NCI-H748 (cell line): ENCODE data around the gene NINJ1.
"Not testable (repeated sequence)": the region's sequence is repeated elsewhere in the genome, so short reads cannot be mapped to it uniquely, and the experiment has no call there.

Experiments used
- DNase-seq: peaks from one replicate; lab custom pipeline; 2025; ENCODE audit not compliant: unreplicated experiment; lab: John Stamatoyannopoulos, UW

The NINJ1 gene

DNA sequence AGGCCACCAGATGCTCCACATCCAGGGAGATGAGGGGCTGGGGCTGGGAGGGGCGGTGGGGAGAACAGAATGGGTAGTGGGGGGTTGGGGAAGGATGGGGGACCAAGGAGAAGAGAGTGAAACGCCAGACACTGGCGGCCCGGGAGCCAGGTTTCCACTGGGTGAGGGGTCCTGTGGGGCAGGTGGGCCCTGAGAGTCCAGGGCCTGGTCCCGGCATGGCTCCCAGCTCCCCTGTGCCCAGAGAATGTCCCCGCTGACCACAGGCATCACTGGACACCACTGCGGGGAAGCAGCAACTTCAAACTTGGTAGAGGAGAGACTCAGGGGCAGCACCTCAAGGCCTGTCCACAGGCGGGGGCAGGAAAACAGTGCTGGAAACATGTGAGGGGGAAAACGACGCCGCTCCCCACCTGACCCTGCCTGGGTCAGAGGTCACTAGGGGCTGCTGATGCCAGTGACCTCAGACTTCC, 13.2 kb downstream of the NINJ1 start:
- no peak for DNase-seq

GRCh38 chr9:93119953-93120845, 13.9 kb downstream of the NINJ1 start:
- DNase-seq, result no peak

- DNase-seq, result no peak
Measured at GRCh38 chr9:93119703-93119952, 14.4 kb downstream of the NINJ1 start.

DNA sequence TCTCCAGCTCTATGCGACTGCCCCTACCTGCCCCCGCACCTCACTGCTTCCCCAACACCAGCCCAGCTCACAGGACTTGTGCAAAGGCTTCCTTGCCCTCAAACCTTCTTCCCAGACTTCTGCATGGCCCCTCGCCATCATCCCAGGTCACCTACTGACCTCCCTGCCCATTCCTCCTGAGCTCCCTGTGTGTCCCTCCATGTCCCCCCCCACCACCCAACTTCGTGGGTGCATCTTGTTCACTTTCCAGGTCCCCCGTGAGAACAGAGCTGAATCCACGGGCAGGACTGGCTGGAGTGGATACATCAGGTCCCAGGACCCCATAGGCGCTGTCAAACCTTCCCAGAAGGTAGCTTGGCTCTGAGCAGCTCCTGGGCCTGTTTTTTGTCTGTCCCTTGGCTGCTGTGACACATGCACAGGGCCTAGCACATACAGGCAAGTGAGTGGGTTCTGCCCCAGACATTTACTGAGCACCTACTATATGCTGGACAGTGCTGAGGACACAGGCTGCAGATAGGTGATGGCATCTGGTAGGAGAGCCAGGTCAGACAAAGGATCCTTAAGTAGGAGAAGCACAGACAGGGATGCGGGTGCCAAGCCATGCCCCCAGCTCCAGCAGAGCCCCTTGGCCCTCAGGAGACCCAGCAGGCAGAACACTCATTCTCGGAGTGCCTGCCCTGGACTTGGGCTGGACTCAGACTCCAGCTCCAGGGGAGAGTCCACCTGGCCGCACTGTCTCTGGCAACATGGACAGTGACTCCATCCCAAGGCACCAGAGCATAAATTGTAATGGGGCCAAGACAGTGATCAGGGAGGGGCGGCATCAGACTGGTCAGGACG, 15.0 kb downstream of the NINJ1 start:
- no peak for DNase-seq

GRCh38 chr9:93117924-93118862, 15.9 kb downstream of the NINJ1 start:
- DNase-seq, result no peak

GRCh38 chr9:93117521-93117920, 16.5 kb downstream of the NINJ1 start:
- DNase-seq, result not testable (repeated sequence)

- DNase-seq, result no peak
Measured at GRCh38 chr9:93116072-93116961, 17.7 kb downstream of the NINJ1 start.

- no peak for DNase-seq
Measured at GRCh38 chr9:93115486-93116071, 18.5 kb downstream of the NINJ1 start.

DNA sequence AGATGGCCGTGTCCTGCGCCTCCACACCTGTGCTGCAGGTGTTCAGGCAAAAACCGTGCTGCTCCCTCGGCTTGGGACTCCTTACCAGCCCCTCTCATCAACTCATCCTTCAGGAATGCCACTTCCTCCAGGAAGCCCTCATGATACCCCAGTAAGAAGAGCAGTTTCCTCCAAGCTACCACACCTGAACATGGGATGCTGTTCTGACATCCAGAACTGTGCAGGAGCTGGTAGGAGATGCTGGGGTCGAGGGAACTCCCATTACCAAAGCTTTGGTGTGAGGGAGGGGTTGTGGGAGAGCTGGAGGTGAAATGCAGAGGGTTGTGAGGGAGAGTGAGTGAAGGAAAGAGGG, 19.1 kb downstream of the NINJ1 start:
- no peak for DNase-seq

DNA sequence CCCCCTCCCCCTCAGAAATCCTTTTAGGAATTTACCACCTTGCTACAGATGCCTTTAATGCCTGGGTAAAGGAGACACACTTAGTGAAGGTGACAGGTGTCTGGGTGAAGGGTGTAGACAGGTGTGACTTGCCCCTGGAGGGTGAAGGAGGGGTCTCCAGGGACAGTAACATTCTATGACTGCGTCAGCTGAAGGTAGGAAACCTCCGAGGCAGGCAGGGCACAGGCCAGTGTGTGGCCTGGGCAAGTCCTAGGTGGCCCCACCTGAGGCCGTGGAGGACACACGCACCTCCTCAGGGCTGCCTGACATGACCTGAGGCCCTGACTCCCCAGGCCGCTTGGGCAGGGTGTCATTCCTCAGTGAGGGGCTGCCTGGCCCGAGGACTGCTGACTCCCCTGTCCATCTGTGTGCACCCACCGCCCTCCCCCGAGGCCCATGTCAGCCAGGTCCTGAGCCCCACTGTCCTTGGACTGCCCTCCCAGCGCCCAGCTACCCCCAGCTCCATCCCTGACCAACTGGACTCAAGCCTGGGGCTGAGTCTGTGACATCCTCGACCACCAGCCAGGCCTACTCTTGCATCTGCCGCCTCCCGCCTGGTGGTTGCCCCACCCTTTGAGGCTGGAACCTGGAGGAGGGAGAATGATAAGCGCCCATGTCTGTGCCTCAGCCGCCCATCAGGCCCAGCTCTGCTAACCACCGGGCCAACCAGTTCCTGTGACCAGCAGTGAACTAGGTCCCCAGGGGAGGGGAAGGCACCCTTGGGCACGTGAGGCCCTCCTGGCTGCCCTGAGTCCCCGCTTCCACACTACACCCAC, 19.7 kb downstream of the NINJ1 start:
- no peak for DNase-seq

- no peak for DNase-seq
Measured at GRCh38 chr9:93112864-93113389, 21.1 kb downstream of the NINJ1 start.

DNA sequence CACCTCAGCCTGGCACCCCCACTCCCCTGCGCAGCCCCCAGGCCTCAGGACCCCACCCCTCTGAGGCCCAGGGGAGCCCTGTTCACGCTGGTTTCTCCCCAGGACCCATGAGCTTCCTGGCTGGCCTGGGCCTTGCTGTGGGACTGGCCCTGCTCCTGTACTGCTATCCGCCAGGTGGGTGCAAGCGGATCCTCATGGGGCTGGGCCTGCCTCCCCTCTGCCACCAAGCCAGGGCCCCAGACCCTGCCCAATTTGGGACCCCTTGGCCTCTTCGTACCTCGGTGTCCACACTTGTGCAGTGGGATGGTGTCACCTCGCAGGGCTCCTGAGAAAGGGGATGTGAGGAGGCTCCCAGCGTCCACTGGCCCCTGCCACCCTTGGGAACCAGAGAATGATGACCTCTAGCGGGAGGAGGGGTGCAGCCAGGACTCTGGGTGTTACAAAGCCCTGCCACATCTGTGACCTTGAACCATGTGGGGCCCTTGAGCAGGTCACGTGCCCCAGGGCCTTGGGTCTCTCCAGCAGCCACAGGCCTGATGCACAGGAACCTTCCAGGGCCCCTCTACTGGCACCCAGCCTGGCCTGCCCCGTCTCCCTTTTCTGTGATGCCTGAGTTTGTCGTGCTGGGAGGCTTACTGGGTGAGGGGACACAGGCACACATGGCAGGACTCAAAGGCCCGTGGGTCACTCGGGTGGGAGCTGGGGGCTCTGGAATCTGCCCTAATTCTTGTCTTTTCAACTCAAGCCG, 21.8 kb downstream of the NINJ1 start:
- no peak for DNase-seq

GRCh38 chr9:93111371-93112115, 22.5 kb downstream of the NINJ1 start:
- DNase-seq, result no peak

GRCh38 chr9:93111001-93111370, 23.1 kb downstream of the NINJ1 start:
- DNase-seq, result no peak

DNA sequence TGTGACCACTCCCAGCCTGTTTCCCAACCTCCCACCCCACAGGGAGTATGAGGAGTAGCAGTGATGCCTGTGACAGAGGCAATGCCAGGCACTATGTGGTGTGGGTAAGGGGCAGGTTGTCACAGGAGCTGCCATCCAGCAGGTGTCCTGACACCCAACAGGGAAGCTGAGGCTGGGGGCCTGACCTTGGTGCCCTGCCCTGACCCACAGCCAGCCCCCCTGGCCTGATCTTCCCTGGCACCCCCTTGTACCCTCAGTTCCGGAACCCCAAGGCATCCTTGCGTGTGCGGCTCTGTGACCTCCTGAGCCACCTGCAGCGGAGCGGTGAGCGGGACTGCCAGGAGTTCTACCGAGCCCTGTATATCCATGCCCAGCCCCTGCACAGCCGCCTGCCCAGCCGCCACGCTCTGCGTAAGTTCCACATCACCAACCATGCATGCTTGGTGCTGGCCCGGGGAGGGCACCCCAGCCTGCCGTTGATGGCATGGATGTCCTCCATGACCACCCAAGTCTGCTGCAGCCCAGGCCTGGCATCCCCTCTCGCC, 23.7 kb downstream of the NINJ1 start:
- no peak for DNase-seq

DNA sequence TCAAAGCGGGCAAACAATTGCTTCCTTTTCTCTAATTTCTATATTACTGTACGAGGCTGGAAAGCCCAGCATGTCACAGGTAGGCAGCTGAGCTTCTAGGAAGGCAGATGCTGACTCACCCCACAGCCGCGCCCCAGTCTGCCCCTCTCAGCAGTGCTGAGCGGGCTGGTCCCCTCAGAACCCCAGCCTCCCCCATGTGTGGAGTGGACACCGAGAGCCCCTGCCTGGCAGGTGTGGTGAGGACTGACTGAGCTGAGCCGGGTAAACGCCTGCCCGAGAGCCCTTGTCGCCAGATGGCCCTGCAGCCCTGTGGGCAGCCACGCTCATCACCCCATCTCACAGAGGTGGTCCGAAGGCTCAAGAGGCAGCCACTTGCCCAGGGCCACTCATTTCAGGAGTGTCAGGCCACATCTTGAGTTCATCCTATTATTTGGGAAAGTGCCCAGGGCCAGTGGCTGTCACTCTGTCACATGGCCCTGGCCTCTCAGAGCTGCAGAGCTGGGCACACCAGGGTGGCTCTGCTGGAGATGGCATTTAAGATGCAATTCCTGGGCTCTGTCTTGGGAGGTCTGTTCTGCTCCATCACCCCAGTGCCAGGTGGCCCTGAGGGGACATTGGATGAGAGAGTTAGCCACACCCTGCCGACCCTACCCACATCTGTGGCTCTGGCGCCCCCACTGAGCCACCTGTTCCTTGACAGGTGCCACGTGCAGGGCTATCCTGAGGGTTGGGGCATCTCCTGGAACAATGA, 25.6 kb downstream of the NINJ1 start:
- DNase-seq, result no peak

DNA sequence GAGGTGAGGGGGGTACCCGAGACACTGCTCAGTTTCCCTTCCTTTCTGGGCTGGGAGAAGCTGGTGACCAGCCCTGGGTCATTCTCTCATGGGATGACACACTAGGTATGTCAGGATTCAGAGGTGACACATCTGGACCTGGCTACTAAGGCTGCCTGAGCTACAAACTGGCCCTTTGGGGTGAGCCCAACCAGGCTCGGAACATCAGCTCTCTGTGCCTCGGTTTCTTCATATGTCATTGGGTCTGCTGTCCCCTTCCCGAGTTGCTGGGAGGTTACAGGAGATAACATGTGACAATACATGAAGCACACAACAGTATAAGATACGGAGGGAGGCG, 26.3 kb downstream of the NINJ1 start:
- DNase-seq, result no peak
